ENCODE results near the gene TAF1D.
"Not testable (repeated sequence)": the region's sequence is repeated elsewhere in the genome, so short reads cannot be mapped to it uniquely, and the experiment has no call there.

TAF1D gene

GRCh38 chr11:93759123-93759522 is 17.8 kb upstream of the TAF1D start:
- ATAC-seq, H3K4me3 Mint-ChIP-seq, H3K9me3 Mint-ChIP-seq, H3K4me1 Mint-ChIP-seq, H3K27ac Mint-ChIP-seq, H3K27me3 Mint-ChIP-seq: not testable (repeated sequence)
- peaks cover 24% of the 10 kb centered on the region for H3K36me3 Mint-ChIP-seq

- Mint-ChIP-seq H3K27ac (no peak overlapping the region), H3K27me3 (no peaks in the 10 kb centered on the region), H3K4me3 (no peak overlapping the region), H3K4me1 (peaks cover 6% of the 10 kb centered on the region), H3K9me3 (no peaks in the 10 kb centered on the region), H3K36me3 (peaks cover 24% of the 10 kb centered on the region)
- no peak for ATAC-seq
Observed at GRCh38 chr11:93757924-93758865, 16.9 kb upstream of the TAF1D start.

DNA sequence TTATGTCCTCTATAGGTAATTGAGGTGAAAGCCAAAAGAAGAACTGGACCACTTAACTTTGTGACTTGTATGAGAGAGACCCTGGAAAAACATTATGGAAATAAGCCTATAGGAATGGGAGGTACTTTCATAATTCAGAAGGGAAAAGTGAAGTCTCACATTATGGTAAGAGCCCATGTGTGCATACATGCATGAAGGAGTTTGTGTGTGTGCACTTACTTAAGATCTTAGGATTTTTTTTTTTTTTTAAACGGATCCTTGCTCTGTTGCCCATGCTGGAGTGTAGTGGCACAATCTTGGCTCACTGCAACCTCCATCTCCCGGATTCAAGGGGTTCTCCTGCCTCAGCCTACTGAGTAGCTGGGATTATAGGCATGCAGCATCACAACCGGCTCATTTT is 16.0 kb upstream of the TAF1D start:
- ATAC-seq = no peak
- H3K27ac Mint-ChIP-seq = no peak overlapping the region
- no peak overlapping the region for H3K4me3 Mint-ChIP-seq
- peaks cover 6% of the 10 kb centered on the region for H3K4me1 Mint-ChIP-seq
- H3K9me3 Mint-ChIP-seq = no peaks in the 10 kb centered on the region
- no peaks in the 10 kb centered on the region for H3K27me3 Mint-ChIP-seq
- H3K36me3 Mint-ChIP-seq = peaks cover 28% of the 10 kb centered on the region

GRCh38 chr11:93756748-93757147 is 15.5 kb upstream of the TAF1D start:
- peak; percentile 64 for ATAC-seq
- H3K27me3 Mint-ChIP-seq = no peaks in the 10 kb centered on the region
- H3K9me3 Mint-ChIP-seq = no peaks in the 10 kb centered on the region
- H3K4me1 Mint-ChIP-seq = peaks cover 6% of the 10 kb centered on the region
- no peak overlapping the region for H3K4me3 Mint-ChIP-seq
- no peak overlapping the region for H3K27ac Mint-ChIP-seq
- H3K36me3 Mint-ChIP-seq = peaks cover 32% of the 10 kb centered on the region

- peaks cover 6% of the 10 kb centered on the region for H3K4me1 Mint-ChIP-seq
- H3K27me3 Mint-ChIP-seq = no peaks in the 10 kb centered on the region
- no peak overlapping the region for H3K27ac Mint-ChIP-seq
- no peaks in the 10 kb centered on the region for H3K9me3 Mint-ChIP-seq
- no peak overlapping the region for H3K4me3 Mint-ChIP-seq
- H3K36me3 Mint-ChIP-seq = peaks cover 22% of the 10 kb centered on the region
- ATAC-seq = no peak
Observed at GRCh38 chr11:93753241-93753640, 11.9 kb upstream of the TAF1D start.

DNA sequence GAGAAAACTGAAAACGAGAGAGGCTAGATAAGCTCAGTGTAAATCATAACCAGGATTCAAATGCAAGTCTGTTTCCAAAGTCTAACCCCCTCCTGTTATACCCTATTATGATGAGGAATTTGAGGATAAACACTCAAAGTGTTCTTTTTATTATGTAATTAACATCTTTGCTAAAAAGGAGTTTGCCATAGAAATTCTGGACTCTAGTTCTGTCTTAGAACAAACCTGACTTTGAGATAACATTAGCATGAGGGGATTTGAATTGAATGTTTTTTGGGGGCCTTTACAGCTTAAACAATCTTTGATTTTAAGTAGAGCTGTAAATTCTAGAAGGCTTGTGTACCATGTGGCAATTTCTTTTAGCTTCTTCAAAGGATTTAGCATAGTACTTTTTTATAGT is 9.7 kb upstream of the TAF1D start:
- Mint-ChIP-seq H3K27me3 (no peaks in the 10 kb centered on the region), H3K27ac (no peak overlapping the region)
- ATAC-seq = no peak

GRCh38 chr11:93747122-93747521 is 5.8 kb upstream of the TAF1D start:
- peaks cover 3% of the 10 kb centered on the region for H3K4me1 Mint-ChIP-seq
- no peaks in the 10 kb centered on the region for H3K9me3 Mint-ChIP-seq
- H3K36me3 Mint-ChIP-seq = peaks cover 21% of the 10 kb centered on the region
- H3K27ac Mint-ChIP-seq = no peak overlapping the region
- no peak for ATAC-seq
- H3K27me3 Mint-ChIP-seq = no peaks in the 10 kb centered on the region
- no peak overlapping the region for H3K4me3 Mint-ChIP-seq

More for the DNA sequence above, 9.7 kb upstream of the TAF1D start:
- no peaks in the 10 kb centered on the region for H3K9me3 Mint-ChIP-seq
- no peaks in the 10 kb centered on the region for H3K4me1 Mint-ChIP-seq
- H3K4me3 Mint-ChIP-seq = no peak overlapping the region
- peaks cover 15% of the 10 kb centered on the region for H3K36me3 Mint-ChIP-seq

GRCh38 chr11:93746101-93746500 is 4.8 kb upstream of the TAF1D start:
- Mint-ChIP-seq H3K4me3 (no peak overlapping the region), H3K4me1 (peaks cover 6% of the 10 kb centered on the region), H3K27ac (no peak overlapping the region), H3K9me3 (no peaks in the 10 kb centered on the region), H3K27me3 (no peaks in the 10 kb centered on the region), H3K36me3 (peaks cover 22% of the 10 kb centered on the region)
- ATAC-seq = no peak

DNA sequence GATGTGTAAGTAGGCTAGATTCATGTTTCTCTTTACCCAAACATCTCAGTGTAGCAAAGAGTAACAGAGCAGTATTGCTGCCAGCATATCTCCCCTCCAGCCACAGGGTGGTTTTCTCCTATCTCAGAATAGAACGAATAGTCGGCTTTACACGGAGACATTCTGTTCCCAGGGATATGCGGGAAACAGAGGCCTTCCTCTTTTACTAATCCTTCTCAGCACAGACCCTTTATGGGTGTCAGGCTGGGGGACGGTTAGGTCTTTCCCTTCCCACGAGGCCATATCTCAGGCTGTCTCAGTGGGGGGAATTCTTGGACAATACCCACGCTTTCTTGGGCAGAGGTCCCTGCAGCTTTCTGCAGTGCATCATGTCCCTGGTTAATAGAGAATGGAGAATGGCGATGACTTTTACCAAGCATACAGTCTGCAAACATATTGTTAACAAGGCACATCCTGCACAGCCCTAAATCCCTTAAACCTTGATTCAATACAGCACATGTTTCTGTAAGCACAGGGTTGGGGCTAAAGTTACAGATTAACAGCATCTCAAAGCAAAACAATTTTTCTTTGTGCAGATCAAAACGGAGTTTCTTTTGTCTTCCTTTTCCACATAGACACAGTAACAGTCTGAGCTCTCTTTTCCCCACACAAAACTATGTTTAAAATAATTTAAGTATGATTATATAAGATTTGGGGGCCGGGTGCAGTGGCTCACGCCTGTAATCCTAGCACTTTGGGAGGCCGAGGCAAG is 3.9 kb upstream of the TAF1D start:
- not testable (repeated sequence) for H3K4me1 Mint-ChIP-seq

GRCh38 chr11:93744669-93745004 is 3.3 kb upstream of the TAF1D start:
- H3K27ac Mint-ChIP-seq = no peak overlapping the region
- no peaks in the 10 kb centered on the region for H3K9me3 Mint-ChIP-seq
- ATAC-seq = no peak
- no peak overlapping the region for H3K4me3 Mint-ChIP-seq
- peaks cover 34% of the 10 kb centered on the region for H3K36me3 Mint-ChIP-seq
- peaks cover 12% of the 10 kb centered on the region for H3K4me1 Mint-ChIP-seq
- H3K27me3 Mint-ChIP-seq = no peaks in the 10 kb centered on the region

More for the DNA sequence above, 3.9 kb upstream of the TAF1D start:
- not testable (repeated sequence) for H3K27me3 Mint-ChIP-seq, ATAC-seq, H3K9me3 Mint-ChIP-seq, H3K4me3 Mint-ChIP-seq, H3K27ac Mint-ChIP-seq
- peaks cover 29% of the 10 kb centered on the region for H3K36me3 Mint-ChIP-seq

DNA sequence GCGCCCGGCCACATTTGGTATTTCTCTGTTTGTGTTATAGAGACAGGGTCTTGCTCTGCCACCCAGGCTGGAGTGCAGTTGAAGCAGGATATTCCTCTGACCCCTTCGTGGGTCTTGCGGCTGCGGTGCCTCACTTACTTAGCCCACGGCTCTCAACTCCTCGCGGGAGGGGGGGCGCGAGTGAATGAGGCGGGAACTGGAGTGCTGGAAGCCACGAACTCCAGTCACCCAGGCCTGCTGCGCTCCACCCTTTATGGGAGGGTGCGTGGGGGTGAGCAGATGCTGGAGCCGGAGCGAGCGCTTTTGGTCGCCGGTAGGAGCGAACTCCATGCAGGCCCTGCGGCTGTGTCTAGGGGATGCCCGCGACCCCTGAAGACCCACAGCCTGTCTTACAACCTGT is 2.0 kb upstream of the TAF1D start:
- no peaks in the 10 kb centered on the region for H3K27me3 Mint-ChIP-seq
- H3K27ac Mint-ChIP-seq = no peak overlapping the region
- H3K9me3 Mint-ChIP-seq = no peaks in the 10 kb centered on the region
- ATAC-seq = no peak
- H3K36me3 Mint-ChIP-seq = peaks cover 44% of the 10 kb centered on the region
- H3K4me1 Mint-ChIP-seq = peaks cover 25% of the 10 kb centered on the region
- peak overlapping the region; percentile 61 for H3K4me3 Mint-ChIP-seq

GRCh38 chr11:93741882-93742226 is 559 bp upstream of the TAF1D start:
- no peaks in the 10 kb centered on the region for H3K9me3 Mint-ChIP-seq
- ATAC-seq = no peak
- H3K27me3 Mint-ChIP-seq = no peaks in the 10 kb centered on the region
- H3K4me3 Mint-ChIP-seq = peak overlapping the region; percentile 97
- peaks cover 54% of the 10 kb centered on the region for H3K36me3 Mint-ChIP-seq
- H3K27ac Mint-ChIP-seq = peak overlapping the region; percentile 98
- H3K4me1 Mint-ChIP-seq = peaks cover 40% of the 10 kb centered on the region

GRCh38 chr11:93740730-93741093 is 583 bp downstream of the TAF1D start:
- peak overlapping the region; percentile 98 for H3K27ac Mint-ChIP-seq
- ATAC-seq = peak; percentile 75
- peaks cover 65% of the 10 kb centered on the region for H3K36me3 Mint-ChIP-seq
- peaks cover 48% of the 10 kb centered on the region for H3K4me1 Mint-ChIP-seq
- H3K9me3 Mint-ChIP-seq = no peaks in the 10 kb centered on the region
- peak overlapping the region; percentile 97 for H3K4me3 Mint-ChIP-seq
- no peaks in the 10 kb centered on the region for H3K27me3 Mint-ChIP-seq

DNA sequence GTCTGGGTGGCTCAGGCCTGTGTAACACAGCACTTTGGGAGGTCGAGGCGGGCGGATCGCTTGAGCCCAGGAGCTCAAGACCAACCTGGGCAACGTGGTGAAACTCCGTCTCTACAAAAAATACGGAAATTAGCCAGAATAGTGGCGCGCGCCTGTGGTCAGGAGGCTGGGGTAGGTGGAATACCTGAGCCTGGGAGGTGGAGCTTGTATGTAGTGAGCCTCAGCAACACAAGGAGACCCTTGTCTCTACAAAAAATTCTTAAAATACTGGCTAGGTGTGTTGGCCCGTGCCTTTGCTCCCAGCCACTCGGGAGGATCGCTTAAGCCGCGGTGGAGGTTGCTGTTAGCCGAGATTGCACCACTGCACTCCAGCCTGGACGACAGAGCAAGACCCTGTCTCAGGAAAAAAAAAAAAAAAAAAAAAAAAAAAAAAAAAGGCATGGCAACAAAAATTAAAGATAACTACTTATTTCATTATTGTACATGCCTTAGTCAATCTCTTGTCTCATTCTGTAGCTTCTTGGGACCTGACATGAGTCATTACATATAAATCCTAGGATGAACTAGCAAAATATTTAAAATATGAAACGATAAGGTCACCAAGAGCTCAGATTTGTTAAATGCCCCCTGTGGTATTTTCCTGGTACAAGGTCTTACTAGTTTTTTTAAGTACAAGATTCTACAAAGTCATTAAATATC is 1.1 kb downstream of the TAF1D start:
- no peak for ATAC-seq
- H3K4me3 Mint-ChIP-seq = peak overlapping the region; percentile 97
- peak overlapping the region; percentile 98 for H3K27ac Mint-ChIP-seq
- peaks cover 70% of the 10 kb centered on the region for H3K36me3 Mint-ChIP-seq
- H3K9me3 Mint-ChIP-seq = no peaks in the 10 kb centered on the region
- H3K27me3 Mint-ChIP-seq = no peaks in the 10 kb centered on the region
- H3K4me1 Mint-ChIP-seq = peaks cover 53% of the 10 kb centered on the region

- Mint-ChIP-seq H3K9me3 (no peaks in the 10 kb centered on the region), H3K4me3 (peak overlapping the region; percentile 97), H3K36me3 (peaks cover 78% of the 10 kb centered on the region), H3K4me1 (peaks cover 63% of the 10 kb centered on the region), H3K27me3 (no peaks in the 10 kb centered on the region), H3K27ac (peak overlapping the region; percentile 98)
- ATAC-seq = no peak
Observed at GRCh38 chr11:93738647-93739081, 2.6 kb downstream of the TAF1D start.

All from stimulated activated memory B cell treated with anti-CD40 and anti-IgM and Interleukin-4, amounts not matched to agents 10 μg/mL and 1 μg/mL and 100 μg/mL, for 72 hours (primary cell).